Astrocyte (in vitro differentiated cells and primary cell): ENCODE measurements around the gene KRT6A. TPM values are rescaled to one million over a fixed set of nuclear protein-coding genes. Genes with fewer than 3 reads are reported as not detected.

ENCODE experiments used
- DNase-seq: peaks from one replicate; pipeline ENCODE4 v3.0.0-alpha.2; 2010; ENCODE audit warnings: low read depth
- FAIRE-seq: peaks from 2 replicates; lab custom pipeline; 2011; peaks lifted over from hg19 to GRCh38; lab: Jason Lieb, UNC
- H2AFZ ChIP-seq: 2 replicates; pipeline ENCODE4 v1.6.0; 2012; ENCODE audit warnings: low read depth, low read length, inconsistent platforms
- H3K27ac ChIP-seq: 2 replicates; pipeline ENCODE4 v1.5.1; 2011; ENCODE audit warnings: low read depth, low read length, inconsistent platforms
- H3K27me3 ChIP-seq: 2 replicates; pipeline ENCODE4 v1.6.0; 2011; ENCODE audit warnings: low read length, inconsistent platforms; ENCODE audit not compliant: insufficient read depth
- H3K36me3 ChIP-seq: 2 replicates; pipeline ENCODE4 v1.5.1; 2011; ENCODE audit warnings: low read length, inconsistent platforms; ENCODE audit not compliant: insufficient read depth
- H3K4me1 ChIP-seq: 2 replicates; pipeline ENCODE4 v1.5.1; 2011; ENCODE audit warnings: low read length, inconsistent platforms; ENCODE audit not compliant: insufficient read depth
- H3K4me2 ChIP-seq: 2 replicates; pipeline ENCODE4 v1.6.0; 2012; ENCODE audit warnings: low read length, inconsistent platforms
- H3K4me3 ChIP-seq: 2 replicates; pipeline ENCODE4 v1.5.1; 2011; ENCODE audit warnings: low read depth, mild to moderate bottlenecking, low read length, inconsistent platforms; ENCODE audit not compliant: insufficient read depth
- H3K79me2 ChIP-seq: 2 replicates; pipeline ENCODE4 v1.6.0; 2012; ENCODE audit warnings: mild to moderate bottlenecking, low read length, inconsistent platforms; ENCODE audit not compliant: insufficient read depth
- H3K9ac ChIP-seq: 2 replicates; pipeline ENCODE4 v1.6.0; 2012; ENCODE audit warnings: mild to moderate bottlenecking, low read length, inconsistent platforms
- H3K9me3 ChIP-seq: 2 replicates; pipeline ENCODE4 v1.5.1; 2012; ENCODE audit warnings: low read depth, mild to moderate bottlenecking, low read length, inconsistent platforms; ENCODE audit not compliant: insufficient read depth
- H4K20me1 ChIP-seq: 2 replicates; pipeline ENCODE4 v1.6.0; 2012; ENCODE audit warnings: low read length, inconsistent platforms; ENCODE audit not compliant: insufficient read depth
- H3K27ac Mint-ChIP-seq: one replicate; pipeline ENCODE4 v1.8.0; 2021; ENCODE audit warnings: mild to moderate bottlenecking, mixed read lengths; ENCODE audit not compliant: unreplicated experiment
- H3K27me3 Mint-ChIP-seq: one replicate; pipeline ENCODE4 v1.8.0; 2021; ENCODE audit warnings: low read depth, mixed read lengths; ENCODE audit not compliant: unreplicated experiment
- H3K36me3 Mint-ChIP-seq: one replicate; pipeline ENCODE4 v1.8.0; 2021; ENCODE audit warnings: low read depth, mixed read lengths; ENCODE audit not compliant: unreplicated experiment
- H3K4me1 Mint-ChIP-seq: one replicate; pipeline ENCODE4 v1.8.0; 2021; ENCODE audit warnings: low read depth, mixed read lengths; ENCODE audit not compliant: unreplicated experiment
- H3K4me3 Mint-ChIP-seq: one replicate; pipeline ENCODE4 v1.8.0; 2021; ENCODE audit warnings: mild to moderate bottlenecking, moderate library complexity, mixed read lengths; ENCODE audit not compliant: unreplicated experiment
- H3K9me3 Mint-ChIP-seq: one replicate; pipeline ENCODE4 v1.8.0; 2021; ENCODE audit warnings: mild to moderate bottlenecking, mixed read lengths; ENCODE audit not compliant: unreplicated experiment
- EZH2 ChIP-seq: IDR thresholded peaks from 2 replicates; pipeline ENCODE4 v1.6.1; 2012; ENCODE audit warnings: mild to moderate bottlenecking, low read length, inconsistent platforms; ENCODE audit not compliant: insufficient read depth
- total RNA-seq: library from RNA; stranded (reverse); gene quantifications from 2 replicates; pipeline ENCODE4 v1.2.1, GENCODE V29; 2021
- TF ChIP-seq, protein P1 (sequence below): IDR thresholded peaks from 2 replicates; pipeline ENCODE4 v1.5.1; 2011; ENCODE audit warnings: low read depth, mild to moderate bottlenecking, inconsistent platforms, low read length, moderate library complexity; ENCODE audit not compliant: insufficient read depth

KRT6A gene
- total RNA-seq, 1 donor from 2014 or later, result 0.95 TPM

DNA sequence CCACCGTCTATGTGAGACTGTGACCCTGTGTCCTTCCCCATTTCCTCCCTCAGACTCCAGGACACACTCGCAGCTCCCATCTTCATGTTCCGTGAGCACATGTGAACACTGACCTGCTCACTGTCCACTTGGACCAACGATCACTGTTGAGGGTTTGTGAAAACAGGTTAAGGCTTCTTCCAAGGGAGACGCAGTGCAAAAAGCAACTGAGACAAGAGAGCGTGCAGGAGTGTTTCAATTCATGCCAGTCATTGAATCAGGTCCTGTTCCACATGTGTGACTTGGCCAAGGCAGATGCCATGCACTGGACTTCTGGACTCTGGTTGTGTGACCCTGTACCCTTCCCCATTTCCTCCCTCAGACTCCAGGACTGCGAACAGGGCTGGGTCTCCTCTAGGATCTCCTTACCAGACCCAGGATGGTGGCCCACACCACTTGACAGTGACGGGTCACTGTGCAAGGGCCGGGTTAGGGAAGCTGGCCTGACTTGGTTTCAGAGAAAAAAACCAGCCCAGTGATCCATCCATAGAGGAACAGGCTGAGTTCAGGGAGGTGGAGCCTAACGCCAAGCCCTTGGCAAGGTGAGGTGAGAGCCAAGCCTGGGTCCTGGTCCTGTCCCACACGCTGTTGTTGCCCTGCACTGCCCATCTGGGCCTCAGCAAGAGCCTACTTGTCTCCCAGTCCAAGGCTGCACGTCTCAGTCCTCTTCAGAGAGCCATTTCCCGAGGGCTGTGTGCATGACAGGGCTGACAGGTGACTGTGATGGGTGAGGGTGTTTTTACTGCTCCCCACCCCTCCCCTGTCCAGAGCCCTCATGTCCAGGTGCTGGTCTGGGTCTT lies 32.8 kb upstream of the KRT6A start:
- no peak overlapping the region for H3K27ac ChIP-seq
- Mint-ChIP-seq H3K36me3 (peaks cover 7% of the 10 kb centered on the region), H3K4me1 (peaks cover 3% of the 10 kb centered on the region), H3K27ac (no peak overlapping the region), H3K4me3 (no peak overlapping the region), H3K9me3 (peaks cover 4% of the 10 kb centered on the region), H3K27me3 (peaks cover 63% of the 10 kb centered on the region)
- FAIRE-seq, result no peak
- peaks cover 11% of the 10 kb centered on the region for H3K27me3 ChIP-seq
- H3K79me2 ChIP-seq, result no peaks in the 10 kb centered on the region
- no peaks in the 10 kb centered on the region for H4K20me1 ChIP-seq
- no peak overlapping the region for H3K9ac ChIP-seq
- no peak overlapping the region for H2AFZ ChIP-seq
- no peaks in the 10 kb centered on the region for H3K9me3 ChIP-seq
- TF ChIP-seq, protein P1, sequence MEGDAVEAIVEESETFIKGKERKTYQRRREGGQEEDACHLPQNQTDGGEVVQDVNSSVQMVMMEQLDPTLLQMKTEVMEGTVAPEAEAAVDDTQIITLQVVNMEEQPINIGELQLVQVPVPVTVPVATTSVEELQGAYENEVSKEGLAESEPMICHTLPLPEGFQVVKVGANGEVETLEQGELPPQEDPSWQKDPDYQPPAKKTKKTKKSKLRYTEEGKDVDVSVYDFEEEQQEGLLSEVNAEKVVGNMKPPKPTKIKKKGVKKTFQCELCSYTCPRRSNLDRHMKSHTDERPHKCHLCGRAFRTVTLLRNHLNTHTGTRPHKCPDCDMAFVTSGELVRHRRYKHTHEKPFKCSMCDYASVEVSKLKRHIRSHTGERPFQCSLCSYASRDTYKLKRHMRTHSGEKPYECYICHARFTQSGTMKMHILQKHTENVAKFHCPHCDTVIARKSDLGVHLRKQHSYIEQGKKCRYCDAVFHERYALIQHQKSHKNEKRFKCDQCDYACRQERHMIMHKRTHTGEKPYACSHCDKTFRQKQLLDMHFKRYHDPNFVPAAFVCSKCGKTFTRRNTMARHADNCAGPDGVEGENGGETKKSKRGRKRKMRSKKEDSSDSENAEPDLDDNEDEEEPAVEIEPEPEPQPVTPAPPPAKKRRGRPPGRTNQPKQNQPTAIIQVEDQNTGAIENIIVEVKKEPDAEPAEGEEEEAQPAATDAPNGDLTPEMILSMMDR, result no peak
- no peak for TF ChIP-seq EZH2
- no peak overlapping the region for H3K4me3 ChIP-seq
- no peaks in the 10 kb centered on the region for H3K36me3 ChIP-seq
- DNase-seq, result no peak
- H3K4me2 ChIP-seq, result no peak overlapping the region
- H3K4me1 ChIP-seq, result no peaks in the 10 kb centered on the region

DNA sequence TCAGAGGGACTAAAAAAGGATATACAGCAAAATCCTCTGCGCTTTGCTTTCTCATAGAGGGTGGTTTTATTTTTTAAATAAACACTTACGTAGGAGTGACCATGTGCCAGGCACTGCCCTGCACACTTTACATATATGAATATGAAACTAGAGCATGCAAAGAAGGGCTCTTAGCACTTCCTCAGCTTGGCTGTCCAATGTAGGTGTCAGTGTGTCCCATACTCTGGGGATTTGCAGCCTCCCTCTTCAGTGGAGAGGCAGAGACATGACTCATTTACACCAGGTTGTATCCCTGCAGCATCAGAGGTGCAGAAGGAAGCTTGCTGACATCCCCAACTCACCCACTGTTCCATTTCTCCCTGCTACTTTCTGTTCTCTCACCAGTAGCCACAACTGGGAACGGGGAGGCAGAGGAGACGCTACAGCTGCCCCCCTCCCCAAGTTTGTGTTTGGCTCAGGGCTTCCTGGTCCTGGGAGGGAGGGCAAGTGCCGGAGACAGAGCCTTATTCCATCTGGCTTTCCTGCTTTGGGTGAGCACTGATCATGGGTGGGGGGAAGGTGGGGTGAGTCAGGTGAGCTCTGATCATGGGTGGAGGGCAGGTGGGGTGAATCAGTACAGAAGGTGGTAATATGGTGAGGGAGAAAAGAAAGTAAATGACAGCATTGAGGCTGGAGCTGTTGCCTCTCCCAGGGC lies 32.0 kb upstream of the KRT6A start:
- H3K36me3 Mint-ChIP-seq, result peaks cover 7% of the 10 kb centered on the region

More for the DNA sequence above, 32.0 kb upstream of the KRT6A start:
- H3K4me1 Mint-ChIP-seq, result peaks cover 3% of the 10 kb centered on the region
- Histone ChIP-seq H3K36me3 (no peaks in the 10 kb centered on the region), H3K4me3 (no peak overlapping the region), H3K4me1 (no peaks in the 10 kb centered on the region), H3K27ac (no peak overlapping the region), H3K4me2 (no peak overlapping the region), H3K9ac (no peak overlapping the region), H4K20me1 (no peaks in the 10 kb centered on the region), H3K79me2 (no peaks in the 10 kb centered on the region), H3K9me3 (no peaks in the 10 kb centered on the region), H3K27me3 (peaks cover 17% of the 10 kb centered on the region), H2AFZ (no peak overlapping the region)
- H3K27ac Mint-ChIP-seq, result no peak overlapping the region
- DNase-seq, result no peak
- FAIRE-seq, result no peak
- peaks cover 4% of the 10 kb centered on the region for H3K9me3 Mint-ChIP-seq
- H3K27me3 Mint-ChIP-seq, result peaks cover 61% of the 10 kb centered on the region
- no peak for TF ChIP-seq EZH2
- TF ChIP-seq, protein P1, result no peak
- H3K4me3 Mint-ChIP-seq, result no peak overlapping the region
